Trophoblast cell (in vitro differentiated cells and primary cell): ENCODE results near the gene KIAA1614.

ENCODE experiments used
- DNase-seq, 2 donors: peaks; one replicate each; pipeline ENCODE4 v3.0.0-alpha.2; 2016
- H2AFZ ChIP-seq: 2 replicates; pipeline ENCODE4 v1.6.1; 2013; ENCODE audit warnings: low read length, moderate library complexity, mild to moderate bottlenecking; ENCODE audit not compliant: insufficient read depth, poor library complexity
- H2AK5ac ChIP-seq: 2 replicates; pipeline ENCODE4 v1.6.1; 2013; ENCODE audit warnings: mild to moderate bottlenecking, low read length
- H2BK120ac ChIP-seq: 2 replicates; pipeline ENCODE4 v1.6.1; 2013; ENCODE audit warnings: low read length, mild to moderate bottlenecking, moderate library complexity; ENCODE audit not compliant: insufficient read depth, poor library complexity
- H2BK12ac ChIP-seq: 2 replicates; pipeline ENCODE4 v1.6.1; 2013; ENCODE audit warnings: mild to moderate bottlenecking, low read length, moderate library complexity
- H2BK5ac ChIP-seq: 2 replicates; pipeline ENCODE4 v1.6.1; 2013; ENCODE audit warnings: low read length, low read depth, moderate library complexity, mild to moderate bottlenecking; ENCODE audit not compliant: poor library complexity
- H3K14ac ChIP-seq: 2 replicates; pipeline ENCODE4 v1.6.1; 2013; ENCODE audit warnings: mild to moderate bottlenecking, low read length
- H3K18ac ChIP-seq: 2 replicates; pipeline ENCODE4 v1.6.1; 2013; ENCODE audit warnings: mild to moderate bottlenecking, low read length
- H3K23ac ChIP-seq: 2 replicates; pipeline ENCODE4 v1.6.1; 2013; ENCODE audit warnings: low read length
- H3K27ac ChIP-seq: 2 replicates; pipeline ENCODE4 v1.5.1; 2013; ENCODE audit warnings: low read depth, mild to moderate bottlenecking, inconsistent platforms, low read length, moderate library complexity
- H3K27me3 ChIP-seq: 2 replicates; pipeline ENCODE4 v1.6.1; 2013; ENCODE audit warnings: inconsistent platforms, mild to moderate bottlenecking, low read length, moderate library complexity; ENCODE audit not compliant: insufficient read depth
- H3K36me3 ChIP-seq, 2 experiments: 1 replicate in 1 of 2; 2 replicates in 1 of 2; pipeline ENCODE4 v1.6.1; 2013; ENCODE audit warnings: low read length in 2 of 2, mild to moderate bottlenecking in 2 of 2, moderate library complexity in 1 of 2; ENCODE audit not compliant: insufficient read depth in 2 of 2, control insufficient read depth in 1 of 2
- H3K4ac ChIP-seq: 2 replicates; pipeline ENCODE4 v1.6.1; 2013; ENCODE audit warnings: low read depth, mild to moderate bottlenecking, low read length, moderate library complexity
- H3K4me1 ChIP-seq, 2 experiments: 1 replicate in 1 of 2; 2 replicates in 1 of 2; pipeline ENCODE4 v1.6.1; 2013; ENCODE audit warnings: low read length in 2 of 2, mild to moderate bottlenecking in 2 of 2, moderate library complexity in 1 of 2; ENCODE audit not compliant: insufficient read depth in 2 of 2, control insufficient read depth in 1 of 2
- H3K4me2 ChIP-seq: 2 replicates; pipeline ENCODE4 v1.6.1; 2013; ENCODE audit warnings: inconsistent platforms, mild to moderate bottlenecking, low read length, moderate library complexity
- H3K4me3 ChIP-seq: 2 replicates; pipeline ENCODE4 v1.5.1; 2013; ENCODE audit warnings: mild to moderate bottlenecking, low read depth, low read length, inconsistent platforms
- H3K79me1 ChIP-seq: one replicate; pipeline ENCODE4 v1.6.1; 2013; ENCODE audit warnings: low read length
- H3K79me2 ChIP-seq: 2 replicates; pipeline ENCODE4 v1.6.1; 2013; ENCODE audit warnings: low read length, mild to moderate bottlenecking; ENCODE audit not compliant: control insufficient read depth, insufficient read depth, poor library complexity
- H3K9ac ChIP-seq: 2 replicates; pipeline ENCODE4 v1.6.1; 2013; ENCODE audit warnings: mild to moderate bottlenecking, low read length
- H3K9me3 ChIP-seq: 2 replicates; pipeline ENCODE4 v1.6.1; 2013; ENCODE audit warnings: low read depth, mild to moderate bottlenecking, control low read depth, inconsistent platforms, low read length; ENCODE audit not compliant: insufficient read depth
- H4K12ac ChIP-seq: 2 replicates; pipeline ENCODE4 v1.6.1; 2013; ENCODE audit warnings: low read depth, mild to moderate bottlenecking, low read length, moderate library complexity
- H4K8ac ChIP-seq: 2 replicates; pipeline ENCODE4 v1.6.1; 2013; ENCODE audit warnings: low read depth, mild to moderate bottlenecking, low read length, moderate library complexity
- H4K91ac ChIP-seq: one replicate; pipeline ENCODE4 v1.6.1; 2013; ENCODE audit warnings: low read depth, mild to moderate bottlenecking, low read length, moderate library complexity
- WGBS: extraction: QIAGEN DNeasy Blood & Tissue Kit; methylation state at CpG from one replicate; pipeline ENCODE4 v1.1.7; 2013; ENCODE audit warnings: missing lambda C conversion rate; ENCODE audit not compliant: insufficient read length, insufficient coverage; ENCODE audit errors: extremely low coverage; 5-methylcytosine and 5-hydroxymethylcytosine counted together

Gene KIAA1614

DNA sequence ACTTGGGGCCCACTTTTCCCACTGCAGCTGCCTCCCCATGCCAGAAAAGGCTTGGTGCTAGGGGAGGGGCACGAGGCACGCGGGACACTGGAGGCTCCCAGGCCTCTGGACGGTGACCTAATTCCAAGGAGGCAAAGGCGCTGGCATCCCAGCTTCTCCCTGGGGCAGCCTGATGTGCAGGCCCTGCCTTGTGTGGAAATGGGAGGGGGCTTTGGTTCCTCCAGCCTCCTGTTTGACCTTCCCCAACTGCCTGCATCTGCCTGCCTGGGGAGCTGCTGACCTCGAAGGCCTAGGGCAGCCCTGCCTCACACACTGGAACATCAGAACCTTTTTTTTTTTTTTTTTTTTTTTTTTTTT lies 39.9 kb downstream of the KIAA1614 start:
- H2BK12ac ChIP-seq = no peak overlapping the region
- H3K79me1 ChIP-seq = peaks cover 14% of the 10 kb centered on the region
- H3K14ac ChIP-seq = no peak overlapping the region
- no peaks in the 10 kb centered on the region for H3K27me3 ChIP-seq
- no peaks in the 10 kb centered on the region for H3K9me3 ChIP-seq
- no peak overlapping the region for H3K4me3 ChIP-seq
- peaks cover 4% of the 10 kb centered on the region for H3K79me2 ChIP-seq
- no peak overlapping the region for H3K23ac ChIP-seq
- no peak overlapping the region for H4K8ac ChIP-seq
- no peak for DNase-seq
- no peak overlapping the region for H4K91ac ChIP-seq
- H2AK5ac ChIP-seq = no peak overlapping the region
- peaks cover 29 to 30% of the 10 kb centered on the region in 2 experiments for H3K4me1 ChIP-seq
- H3K4ac ChIP-seq = no peak overlapping the region
- H3K36me3 ChIP-seq = peaks cover 20 to 21% of the 10 kb centered on the region in 2 experiments
- no CpG with 5 or more reads among the region's 6 CpGs for WGBS
- no peak overlapping the region for H3K4me2 ChIP-seq
- H3K27ac ChIP-seq = peak overlapping the region; percentile 50
- no peak overlapping the region for H2BK120ac ChIP-seq
- no peak overlapping the region for H4K12ac ChIP-seq
- H3K18ac ChIP-seq = no peak overlapping the region
- H2BK5ac ChIP-seq = no peak overlapping the region
- no peak overlapping the region for H2AFZ ChIP-seq
- H3K9ac ChIP-seq = no peak overlapping the region

DNA sequence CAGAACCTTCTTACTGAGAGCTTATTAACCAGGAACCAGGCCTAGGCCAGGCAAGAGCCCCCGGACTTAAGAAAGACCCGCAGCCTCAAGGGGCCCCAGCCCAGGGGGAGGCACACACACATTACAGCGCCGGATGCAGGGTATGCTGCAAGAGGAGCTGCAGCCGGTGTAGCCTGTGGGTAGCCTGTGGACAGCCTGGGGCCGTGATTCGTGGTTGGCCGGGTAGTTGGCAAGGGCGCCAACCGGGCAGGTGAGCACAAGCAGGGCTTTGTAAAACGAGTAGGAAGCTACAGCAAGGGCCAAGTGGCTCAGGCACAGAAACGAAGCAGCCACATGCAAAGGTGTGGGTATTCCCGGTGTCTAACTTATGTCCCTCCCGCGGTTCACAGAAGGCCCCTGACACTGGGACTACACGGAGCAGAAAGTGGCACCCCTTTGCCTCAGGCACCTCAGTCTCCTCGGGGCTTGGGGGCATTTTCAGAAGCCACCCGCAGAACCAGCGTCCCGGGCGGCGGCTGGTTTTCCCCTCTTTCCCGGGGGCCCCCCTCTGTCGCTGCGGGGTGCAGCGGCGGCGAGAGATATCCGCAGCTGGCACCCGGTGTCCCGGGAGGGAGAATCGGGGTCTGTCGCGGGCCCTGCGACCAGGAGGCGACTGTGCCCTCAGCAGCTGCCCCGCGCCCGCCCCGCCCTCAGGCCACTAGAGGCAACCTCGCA lies 40.8 kb downstream of the KIAA1614 start:
- Histone ChIP-seq H3K27ac (no peak overlapping the region), H3K79me1 (peaks cover 14% of the 10 kb centered on the region), H2BK120ac (no peak overlapping the region), H3K79me2 (peaks cover 4% of the 10 kb centered on the region), H3K9ac (no peak overlapping the region), H3K27me3 (no peaks in the 10 kb centered on the region), H3K18ac (no peak overlapping the region), H3K9me3 (no peaks in the 10 kb centered on the region), H3K14ac (no peak overlapping the region), H3K4ac (no peak overlapping the region), H3K4me2 (no peak overlapping the region), H2BK5ac (no peak overlapping the region), H3K4me1 (peaks cover 23 to 24% of the 10 kb centered on the region in 2 experiments), H4K91ac (no peak overlapping the region), H3K23ac (no peak overlapping the region), H2BK12ac (peak overlapping the region; percentile 34), H4K8ac (no peak overlapping the region), H3K4me3 (no peak overlapping the region), H3K36me3 (peaks cover 16 to 21% of the 10 kb centered on the region in 2 experiments), H2AFZ (no peak overlapping the region), H4K12ac (no peak overlapping the region), H2AK5ac (no peak overlapping the region)
- DNase-seq = peak; percentile 29 to 31
- no CpG with 5 or more reads among the region's 41 CpGs for WGBS

DNA sequence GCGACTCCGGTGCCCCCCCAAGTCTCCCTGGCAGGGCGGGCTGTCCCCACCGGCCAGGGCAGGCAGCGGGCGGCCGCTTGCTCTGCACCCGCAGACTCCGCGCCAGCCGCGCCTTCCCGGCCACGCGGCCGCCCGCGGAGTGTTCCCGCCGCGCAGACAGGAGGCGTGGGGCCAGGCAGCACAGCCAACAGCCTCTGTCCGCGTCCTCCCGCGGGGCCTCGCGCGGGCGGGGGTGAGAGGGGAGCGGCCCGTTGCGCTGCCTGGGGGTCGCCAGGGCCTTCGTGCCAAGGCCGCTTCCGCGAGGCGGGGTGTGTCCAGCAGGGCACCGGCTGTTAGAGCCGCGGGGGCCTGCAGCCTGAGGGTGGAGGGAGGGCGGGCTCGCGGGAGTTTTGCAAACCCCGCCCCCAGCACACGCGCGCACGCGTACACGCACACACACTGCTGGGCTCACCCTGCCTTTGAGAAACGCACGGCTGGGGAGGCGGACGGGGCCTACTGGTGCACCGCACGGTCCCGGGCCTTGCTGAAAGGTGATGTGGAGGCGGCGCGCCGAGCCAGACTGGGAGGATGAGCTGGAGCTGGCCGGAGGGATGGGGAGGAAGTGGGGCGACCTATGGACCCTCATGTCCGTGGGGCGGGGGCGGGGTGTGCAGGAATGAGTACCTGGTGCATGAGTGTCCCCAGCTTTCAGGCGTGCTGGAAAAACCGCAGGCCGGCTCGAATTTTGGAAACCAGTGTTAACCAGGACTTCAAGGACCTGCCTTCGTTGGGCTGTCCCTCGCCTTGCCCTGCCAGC lies 41.5 kb downstream of the KIAA1614 start:
- H3K4me2 ChIP-seq = no peak overlapping the region
- H2BK12ac ChIP-seq = no peak overlapping the region
- H3K4me1 ChIP-seq = peaks cover 16% of the 10 kb centered on the region in 2 experiments
- no peak overlapping the region for H3K18ac ChIP-seq
- no peak overlapping the region for H2BK5ac ChIP-seq
- no peaks in the 10 kb centered on the region for H3K9me3 ChIP-seq
- WGBS = no CpG with 5 or more reads among the region's 74 CpGs
- H3K79me2 ChIP-seq = peaks cover 4% of the 10 kb centered on the region
- H2AK5ac ChIP-seq = no peak overlapping the region
- no peak overlapping the region for H3K23ac ChIP-seq
- no peak overlapping the region for H4K91ac ChIP-seq
- no peak overlapping the region for H4K8ac ChIP-seq
- no peak overlapping the region for H3K27ac ChIP-seq
- peak; percentile 32 to 59 for DNase-seq
- H2BK120ac ChIP-seq = no peak overlapping the region
- H2AFZ ChIP-seq = no peak overlapping the region
- H3K14ac ChIP-seq = no peak overlapping the region
- H3K27me3 ChIP-seq = no peaks in the 10 kb centered on the region
- no peak overlapping the region for H3K4ac ChIP-seq
- peaks cover 11% of the 10 kb centered on the region for H3K79me1 ChIP-seq
- H4K12ac ChIP-seq = no peak overlapping the region
- no peak overlapping the region for H3K4me3 ChIP-seq
- peaks cover 17 to 21% of the 10 kb centered on the region in 2 experiments for H3K36me3 ChIP-seq
- no peak overlapping the region for H3K9ac ChIP-seq

DNA sequence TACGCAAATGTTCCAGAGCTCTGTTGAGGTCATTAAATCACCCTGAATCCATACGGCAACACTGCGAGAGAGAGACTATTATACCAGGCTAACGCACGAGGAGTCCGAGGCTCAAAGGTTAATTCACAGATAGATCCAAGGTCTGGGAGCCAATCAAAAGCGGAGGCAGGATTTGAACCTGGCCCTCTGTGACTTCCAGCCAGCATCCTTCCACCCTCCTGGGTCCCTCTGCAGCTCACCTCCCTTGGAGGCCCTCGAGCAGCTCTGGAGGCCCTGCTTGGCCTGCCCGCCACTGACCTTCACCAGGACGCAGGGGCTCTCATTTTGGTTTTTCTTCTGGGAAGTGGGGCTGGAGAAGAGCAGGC lies 42.1 kb downstream of the KIAA1614 start:
- H2AFZ ChIP-seq = no peak overlapping the region
- H3K27ac ChIP-seq = no peak overlapping the region
- H2BK5ac ChIP-seq = no peak overlapping the region
- no peak overlapping the region for H4K91ac ChIP-seq
- H4K12ac ChIP-seq = no peak overlapping the region
- peaks cover 4% of the 10 kb centered on the region for H3K79me2 ChIP-seq
- no CpG with 5 or more reads among the region's 10 CpGs for WGBS
- no peak overlapping the region for H4K8ac ChIP-seq
- no peak overlapping the region for H3K18ac ChIP-seq
- H3K27me3 ChIP-seq = no peaks in the 10 kb centered on the region
- peaks cover 10% of the 10 kb centered on the region for H3K79me1 ChIP-seq
- no peak overlapping the region for H3K4me2 ChIP-seq
- H3K4me1 ChIP-seq = peaks cover 13 to 16% of the 10 kb centered on the region in 2 experiments
- H3K14ac ChIP-seq = no peak overlapping the region
- DNase-seq = no peak
- no peak overlapping the region for H3K4ac ChIP-seq
- H3K9me3 ChIP-seq = no peaks in the 10 kb centered on the region
- H3K36me3 ChIP-seq = peaks cover 19 to 21% of the 10 kb centered on the region in 2 experiments
- H2BK12ac ChIP-seq = no peak overlapping the region
- H2BK120ac ChIP-seq = no peak overlapping the region
- no peak overlapping the region for H2AK5ac ChIP-seq
- H3K23ac ChIP-seq = no peak overlapping the region
- H3K9ac ChIP-seq = no peak overlapping the region
- no peak overlapping the region for H3K4me3 ChIP-seq
